GM12878 (cell line): ENCODE data around the gene AHNAK2. TPM values are rescaled to one million over a fixed set of nuclear protein-coding genes. Genes with fewer than 3 reads are reported as not detected.

Experiments
- ATAC-seq: fragments of 200-7000 bp; cut with Tn5 transposase; 3 replicates; pipeline ENCODE4 v1.9.1; 2020; ENCODE audit warnings: mild to moderate bottlenecking, moderate library complexity
- BruUV-seq: library from RNA; stranded (reverse); fragments of 400-500 nt; replicated peaks from 2 replicates; lab custom pipeline; 2021; lab: Mats Ljungman, UMichigan
- CTCF ChIA-PET: fragments of 300-600 bp; sonication (Branson Sonifier 250); formaldehyde crosslinking; extraction: SDS; loops from one replicate; lab custom pipeline; 2021; ENCODE audit warnings: inconsistent platforms; lab: Yijun Ruan, JAX
- POLR2A ChIA-PET: fragments of 350-600 bp; formaldehyde crosslinking; extraction: SDS; loops from one replicate; lab custom pipeline; 2021; ENCODE audit warnings: inconsistent platforms; lab: Charles Lee
- RAD21 ChIA-PET: fragments of 300-600 bp; sonication (Branson Sonifier 250); formaldehyde crosslinking; loops from one replicate; lab custom pipeline; 2023; ENCODE audit warnings: antibody characterized with exemption; ENCODE audit not compliant: unreplicated experiment; lab: Charles Lee
- SMC1A ChIA-PET: fragments of 300-600 bp; sonication (Branson Sonifier 250); formaldehyde crosslinking; loops from one replicate; lab custom pipeline; 2023; ENCODE audit not compliant: unreplicated experiment, uncharacterized antibody; lab: Charles Lee
- DNase-seq: peaks from one replicate; pipeline ENCODE4 v3.0.0-alpha.2; 2011; ENCODE audit warnings: low read depth, low spot score
- FAIRE-seq: peaks from 3 replicates; lab custom pipeline; 2011; peaks lifted over from hg19 to GRCh38; lab: Jason Lieb, UNC
- H2AFZ ChIP-seq: 2 replicates; pipeline ENCODE4 v1.6.0; 2011; ENCODE audit warnings: low read depth, low read length, control low read depth; ENCODE audit not compliant: control insufficient read depth
- H3K27ac ChIP-seq: 2 replicates; pipeline ENCODE4 v1.5.1; 2011; ENCODE audit warnings: control low read depth; ENCODE audit not compliant: control insufficient read depth, insufficient read depth
- H3K27me3 ChIP-seq, 2 experiments: replicated peaks in 1 of 2; 2 replicates each; pipeline versions ENCODE4 v1.6.0 to v1.6.1; 2011; ENCODE audit warnings: low read length in 1 of 2; ENCODE audit not compliant: control insufficient read depth in 2 of 2, insufficient read depth in 2 of 2
- H3K36me3 ChIP-seq, 2 experiments: 2 replicates each; pipeline ENCODE4 v1.5.1; 2011; ENCODE audit warnings: low read length in 1 of 2; ENCODE audit not compliant: control insufficient read depth in 2 of 2, insufficient read depth in 2 of 2
- H3K4me1 ChIP-seq: 2 replicates; pipeline ENCODE4 v1.6.1; 2011; ENCODE audit warnings: mild to moderate bottlenecking, low read length, moderate library complexity, mixed read lengths; ENCODE audit not compliant: control insufficient read depth, insufficient read depth
- H3K4me2 ChIP-seq: 2 replicates; pipeline ENCODE4 v1.6.0; 2011; ENCODE audit warnings: control low read depth; ENCODE audit not compliant: control insufficient read depth, insufficient read depth
- H3K4me3 ChIP-seq: fragments of 200-600 bp; sonication (generic); 2 replicates; pipeline ENCODE4 v1.5.1; 2016
- H3K79me2 ChIP-seq: 2 replicates; pipeline ENCODE4 v1.6.0; 2011; ENCODE audit warnings: low read length; ENCODE audit not compliant: control insufficient read depth, insufficient read depth
- H3K9ac ChIP-seq: 2 replicates; pipeline ENCODE4 v1.8.0; 2011; ENCODE audit warnings: low read length, control low read depth, mixed read lengths; ENCODE audit not compliant: control insufficient read depth, insufficient read depth
- H3K9me3 ChIP-seq: replicated peaks from 3 replicates; pipeline ENCODE4 v1.5.1; 2011; ENCODE audit warnings: mild to moderate bottlenecking, low read length; ENCODE audit not compliant: control insufficient read depth, insufficient read depth
- H4K20me1 ChIP-seq: 2 replicates; pipeline ENCODE4 v1.6.0; 2011; ENCODE audit not compliant: control insufficient read depth, insufficient read depth
- NR2C1 ChIP-seq: fragments of 450-650 bp; IDR thresholded peaks from 2 replicates; pipeline ENCODE4 v1.6.1; 2017; ENCODE audit warnings: antibody characterized with exemption, mild to moderate bottlenecking, moderate library complexity
- SMAD1 ChIP-seq: fragments of 450-650 bp; IDR thresholded peaks from 2 replicates; pipeline ENCODE4 v1.6.1; 2018; ENCODE audit warnings: mild to moderate bottlenecking, low read depth; ENCODE audit not compliant: partially characterized antibody
- ZNF384 ChIP-seq: IDR thresholded peaks from 2 replicates; pipeline ENCODE4 v1.6.1; 2012; ENCODE audit warnings: low read depth, mild to moderate bottlenecking, low read length, improper control_type of control experiment, borderline replicate concordance
- WGBS: methylation state at CpG from one replicate; pipeline ENCODE4 v1.1.6; 2016; ENCODE audit warnings: low lambda C conversion rate; ENCODE audit not compliant: insufficient replicate concordance, insufficient coverage; ENCODE audit errors: missing lambda C conversion rate; 5-methylcytosine and 5-hydroxymethylcytosine counted together
- in situ Hi-C: fragments of 300-500 bp; cut with MboI; formaldehyde crosslinking; loops from 9 replicates; pipeline ENCODE4 v1.14.3; 2018; ENCODE audit warnings: mixed read lengths
- intact Hi-C: fragments of 100-400 bp; cut with micrococcal nuclease; formaldehyde crosslinking; loops from one replicate; pipeline ENCODE4 v1.14.2; 2022; ENCODE audit not compliant: unreplicated experiment
- polyA plus RNA-seq, 11 experiments: library from polyadenylated mRNA; depleted of rRNA in 4 of 11; unstranded in 6 of 11; stranded (reverse) in 5 of 11; fragments of >200 nt; fragmentation: Nextera tagmentation in 4 of 11; fragmentation: Illumina TruSeq in 1 of 11; extraction: Ambion mirVana in 4 of 11; extraction: Trizol in 1 of 11; gene quantifications; 1 replicate in 1 of 11; 2 replicates in 10 of 11; pipeline versions ENCODE4 v1.2.1 to v1.2.3, GENCODE V29; 2011 to 2016; ENCODE audit warnings: inconsistent platforms in 2 of 11, missing spikeins in 2 of 11, low read depth in 1 of 11
- total RNA-seq, 4 experiments: library from RNA; depleted of rRNA in 3 of 4; stranded (reverse); fragments of >200 nt in 3 of 4; fragmentation: Illumina TruSeq in 1 of 4; extraction: Trizol in 1 of 4; gene quantifications; 2 replicates each; pipeline versions ENCODE4 v1.2.1 to v1.2.3, GENCODE V29; 2013 to 2021
- TF ChIP-seq, protein P1 (sequence below): fragments of 450-650 bp; IDR thresholded peaks from 2 replicates; pipeline ENCODE4 v1.6.1; 2017; ENCODE audit warnings: mild to moderate bottlenecking, moderate library complexity
- TF ChIP-seq, protein P2 (sequence below): IDR thresholded peaks from 2 replicates; pipeline ENCODE4 v1.6.1; 2011; ENCODE audit warnings: borderline replicate concordance, low read depth, mild to moderate bottlenecking, moderate library complexity, low read length; ENCODE audit not compliant: insufficient read depth, poor library complexity, severe bottlenecking
- TF ChIP-seq, protein P3 (sequence below): fragments of 150-350 bp; IDR thresholded peaks from 2 replicates; pipeline ENCODE4 v1.6.1; 2016; ENCODE audit warnings: low read depth, low read length

Gene AHNAK2
- total and polyA plus RNA-seq, 10 of the 15 experiments (the other 5 are each of a cell fraction or from before 2014, with no cell fraction given), result 0.03 to 0.10 TPM; not detected in 8

DNA sequence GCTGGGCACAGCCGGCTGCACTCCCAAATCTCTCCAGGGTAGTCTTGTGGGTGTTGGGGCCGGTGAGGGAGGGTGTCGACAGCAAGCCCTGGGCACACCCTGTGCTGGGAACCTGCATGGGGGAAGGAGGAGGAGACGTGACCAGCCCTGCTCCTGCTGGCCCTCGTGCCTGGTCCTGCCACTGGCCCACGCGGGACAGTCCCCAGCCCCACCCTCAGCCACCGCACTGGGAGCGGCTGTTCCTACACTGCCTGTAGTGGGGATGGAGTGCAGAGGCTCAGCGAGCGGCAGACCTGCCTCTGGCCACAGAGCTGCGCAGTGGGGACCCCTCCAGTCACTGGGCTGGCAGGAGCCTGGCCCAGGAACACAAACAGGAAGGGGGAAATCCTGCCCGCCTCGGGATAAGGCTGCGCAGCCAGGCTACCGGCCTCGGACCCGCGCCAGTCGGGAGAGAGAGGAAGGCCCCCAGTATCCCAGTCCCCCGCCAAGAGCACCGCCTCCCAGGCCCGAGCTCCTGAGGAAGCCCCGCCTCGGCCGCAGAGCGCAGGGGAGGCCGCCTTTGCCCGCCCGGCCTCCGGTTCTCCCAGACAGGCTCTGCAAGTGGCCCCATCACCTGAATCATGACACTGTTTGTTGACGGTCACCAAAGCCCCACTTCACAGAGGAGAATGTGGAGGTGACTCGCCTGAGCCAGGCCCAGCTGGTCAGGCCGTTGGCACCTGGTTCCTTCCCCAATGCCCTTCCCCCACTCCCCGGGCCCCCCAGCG is 10.6 kb downstream of the AHNAK2 start (continued):
- TF ChIP-seq, protein P1, sequence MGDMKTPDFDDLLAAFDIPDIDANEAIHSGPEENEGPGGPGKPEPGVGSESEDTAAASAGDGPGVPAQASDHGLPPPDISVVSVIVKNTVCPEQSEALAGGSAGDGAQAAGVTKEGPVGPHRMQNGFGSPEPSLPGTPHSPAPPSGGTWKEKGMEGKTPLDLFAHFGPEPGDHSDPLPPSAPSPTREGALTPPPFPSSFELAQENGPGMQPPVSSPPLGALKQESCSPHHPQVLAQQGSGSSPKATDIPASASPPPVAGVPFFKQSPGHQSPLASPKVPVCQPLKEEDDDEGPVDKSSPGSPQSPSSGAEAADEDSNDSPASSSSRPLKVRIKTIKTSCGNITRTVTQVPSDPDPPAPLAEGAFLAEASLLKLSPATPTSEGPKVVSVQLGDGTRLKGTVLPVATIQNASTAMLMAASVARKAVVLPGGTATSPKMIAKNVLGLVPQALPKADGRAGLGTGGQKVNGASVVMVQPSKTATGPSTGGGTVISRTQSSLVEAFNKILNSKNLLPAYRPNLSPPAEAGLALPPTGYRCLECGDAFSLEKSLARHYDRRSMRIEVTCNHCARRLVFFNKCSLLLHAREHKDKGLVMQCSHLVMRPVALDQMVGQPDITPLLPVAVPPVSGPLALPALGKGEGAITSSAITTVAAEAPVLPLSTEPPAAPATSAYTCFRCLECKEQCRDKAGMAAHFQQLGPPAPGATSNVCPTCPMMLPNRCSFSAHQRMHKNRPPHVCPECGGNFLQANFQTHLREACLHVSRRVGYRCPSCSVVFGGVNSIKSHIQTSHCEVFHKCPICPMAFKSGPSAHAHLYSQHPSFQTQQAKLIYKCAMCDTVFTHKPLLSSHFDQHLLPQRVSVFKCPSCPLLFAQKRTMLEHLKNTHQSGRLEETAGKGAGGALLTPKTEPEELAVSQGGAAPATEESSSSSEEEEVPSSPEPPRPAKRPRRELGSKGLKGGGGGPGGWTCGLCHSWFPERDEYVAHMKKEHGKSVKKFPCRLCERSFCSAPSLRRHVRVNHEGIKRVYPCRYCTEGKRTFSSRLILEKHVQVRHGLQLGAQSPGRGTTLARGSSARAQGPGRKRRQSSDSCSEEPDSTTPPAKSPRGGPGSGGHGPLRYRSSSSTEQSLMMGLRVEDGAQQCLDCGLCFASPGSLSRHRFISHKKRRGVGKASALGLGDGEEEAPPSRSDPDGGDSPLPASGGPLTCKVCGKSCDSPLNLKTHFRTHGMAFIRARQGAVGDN, result no peak

DNA sequence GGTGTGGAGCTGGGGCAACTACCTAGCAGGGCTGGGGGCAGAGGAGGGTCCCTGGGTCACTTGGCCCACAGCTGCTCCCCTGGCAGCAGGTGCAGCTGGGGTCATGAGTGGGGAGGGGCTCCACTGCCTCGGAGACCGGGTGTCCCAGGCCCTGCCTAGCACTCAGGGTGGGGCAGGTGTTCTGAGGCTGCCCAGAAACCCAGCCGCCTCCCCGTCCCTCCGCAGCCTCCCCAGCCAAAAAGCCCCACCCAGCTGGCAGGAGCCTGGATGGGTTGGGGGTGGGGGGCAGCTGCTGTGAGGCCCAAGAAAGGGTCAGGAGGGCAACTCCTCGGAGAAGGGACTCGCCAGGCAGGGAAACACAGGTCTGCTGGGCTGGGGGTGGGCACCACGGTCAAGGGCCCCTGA is 11.2 kb downstream of the AHNAK2 start:
- ChIA-PET CTCF (interaction anchor here (0.6 kb wide), 1 partner anchor 115 kb away, joined by 3 read pairs; no protein-coding TSS in a partner anchor), POLR2A (interaction anchor here (0.6 kb wide), 2 partner anchors 34 to 46 kb away, joined by 3 read pairs; no protein-coding TSS in a partner anchor), RAD21 (no interaction called here), SMC1A (no interaction called here)
- FAIRE-seq (no peak), DNase-seq (no peak), ATAC-seq (no peak)
- Histone ChIP-seq H3K27ac (no peak overlapping the region), H3K9ac (no peak overlapping the region), H3K4me2 (no peak overlapping the region), H3K27me3 (peaks cover 3 to 7% of the 10 kb centered on the region in 2 experiments), H3K9me3 (no peaks in the 10 kb centered on the region), H4K20me1 (no peaks in the 10 kb centered on the region), H2AFZ (no peak overlapping the region), H3K4me1 (no peaks in the 10 kb centered on the region), H3K36me3 (no peaks in the 10 kb centered on the region), H3K4me3 (no peak overlapping the region), H3K79me2 (no peaks in the 10 kb centered on the region)
- intact Hi-C loops, result no loop called here
- 22% methylated on average over 8 of the region's 8 CpGs for WGBS
- in situ Hi-C loops, result no loop called here
- no TSS peak for BruUV-seq
- TF ChIP-seq, protein P2, sequence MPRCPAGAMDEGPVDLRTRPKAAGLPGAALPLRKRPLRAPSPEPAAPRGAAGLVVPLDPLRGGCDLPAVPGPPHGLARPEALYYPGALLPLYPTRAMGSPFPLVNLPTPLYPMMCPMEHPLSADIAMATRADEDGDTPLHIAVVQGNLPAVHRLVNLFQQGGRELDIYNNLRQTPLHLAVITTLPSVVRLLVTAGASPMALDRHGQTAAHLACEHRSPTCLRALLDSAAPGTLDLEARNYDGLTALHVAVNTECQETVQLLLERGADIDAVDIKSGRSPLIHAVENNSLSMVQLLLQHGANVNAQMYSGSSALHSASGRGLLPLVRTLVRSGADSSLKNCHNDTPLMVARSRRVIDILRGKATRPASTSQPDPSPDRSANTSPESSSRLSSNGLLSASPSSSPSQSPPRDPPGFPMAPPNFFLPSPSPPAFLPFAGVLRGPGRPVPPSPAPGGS, result no peak
- TF ChIP-seq SMAD1 (no peak), ZNF384 (no peak), NR2C1 (no peak)
- TF ChIP-seq, protein P3, sequence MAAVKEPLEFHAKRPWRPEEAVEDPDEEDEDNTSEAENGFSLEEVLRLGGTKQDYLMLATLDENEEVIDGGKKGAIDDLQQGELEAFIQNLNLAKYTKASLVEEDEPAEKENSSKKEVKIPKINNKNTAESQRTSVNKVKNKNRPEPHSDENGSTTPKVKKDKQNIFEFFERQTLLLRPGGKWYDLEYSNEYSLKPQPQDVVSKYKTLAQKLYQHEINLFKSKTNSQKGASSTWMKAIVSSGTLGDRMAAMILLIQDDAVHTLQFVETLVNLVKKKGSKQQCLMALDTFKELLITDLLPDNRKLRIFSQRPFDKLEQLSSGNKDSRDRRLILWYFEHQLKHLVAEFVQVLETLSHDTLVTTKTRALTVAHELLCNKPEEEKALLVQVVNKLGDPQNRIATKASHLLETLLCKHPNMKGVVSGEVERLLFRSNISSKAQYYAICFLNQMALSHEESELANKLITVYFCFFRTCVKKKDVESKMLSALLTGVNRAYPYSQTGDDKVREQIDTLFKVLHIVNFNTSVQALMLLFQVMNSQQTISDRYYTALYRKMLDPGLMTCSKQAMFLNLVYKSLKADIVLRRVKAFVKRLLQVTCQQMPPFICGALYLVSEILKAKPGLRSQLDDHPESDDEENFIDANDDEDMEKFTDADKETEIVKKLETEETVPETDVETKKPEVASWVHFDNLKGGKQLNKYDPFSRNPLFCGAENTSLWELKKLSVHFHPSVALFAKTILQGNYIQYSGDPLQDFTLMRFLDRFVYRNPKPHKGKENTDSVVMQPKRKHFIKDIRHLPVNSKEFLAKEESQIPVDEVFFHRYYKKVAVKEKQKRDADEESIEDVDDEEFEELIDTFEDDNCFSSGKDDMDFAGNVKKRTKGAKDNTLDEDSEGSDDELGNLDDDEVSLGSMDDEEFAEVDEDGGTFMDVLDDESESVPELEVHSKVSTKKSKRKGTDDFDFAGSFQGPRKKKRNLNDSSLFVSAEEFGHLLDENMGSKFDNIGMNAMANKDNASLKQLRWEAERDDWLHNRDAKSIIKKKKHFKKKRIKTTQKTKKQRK, result no peak
- TF ChIP-seq, protein P1, result no peak
